NCI-H2081 (cell line): ENCODE data around the gene RERE.
A peak's percentile ranks its signal among the peaks of the same experiment; 100 is the strongest.
"Not testable (repeated sequence)": the region's sequence is repeated elsewhere in the genome, so short reads cannot be mapped to it uniquely, and the experiment has no call there.

Experiments used
- DNase-seq, 2 experiments: peaks; one replicate each; lab custom pipeline; 2025; lab: John Stamatoyannopoulos, UW

RERE gene

DNA sequence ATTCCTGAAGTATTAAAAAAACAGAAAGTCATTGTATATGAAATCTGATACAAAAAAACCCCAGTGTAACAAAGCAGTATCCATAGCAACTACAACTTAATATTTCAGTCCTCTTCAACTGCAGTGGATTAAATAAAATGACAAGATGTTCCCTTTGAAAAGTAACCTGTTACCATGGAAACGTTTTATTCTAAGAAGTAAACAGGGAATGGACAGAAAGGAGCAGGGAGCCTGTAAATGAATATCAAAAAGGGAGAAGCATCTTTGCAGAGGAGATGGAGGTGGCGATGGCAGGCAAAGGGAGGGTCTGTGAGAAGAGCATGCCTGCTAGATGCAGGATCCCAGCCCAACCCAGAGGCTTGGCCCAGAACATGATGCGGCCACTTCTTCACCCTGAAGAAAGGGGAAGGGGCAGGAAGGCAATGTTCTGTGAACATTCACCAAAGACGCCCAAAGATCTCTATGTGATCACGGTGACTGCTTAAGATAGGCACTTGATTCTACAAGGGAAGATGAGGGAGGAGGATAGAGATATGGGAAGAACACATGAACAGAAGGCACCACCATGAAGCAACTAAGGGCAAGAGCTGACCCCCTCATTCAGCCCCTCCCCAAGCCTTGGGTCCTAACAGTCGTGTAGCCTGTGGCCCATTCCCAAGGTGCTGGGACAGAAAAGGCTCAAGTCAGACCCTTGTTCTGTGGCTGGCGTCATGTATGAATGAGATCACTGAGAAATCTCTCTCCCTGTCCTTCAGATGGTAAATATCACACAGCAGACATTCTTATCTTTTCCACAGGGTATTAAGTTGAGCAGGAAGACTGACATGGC, 299.6 kb downstream of the RERE start:
- DNase-seq: no peak

DNA sequence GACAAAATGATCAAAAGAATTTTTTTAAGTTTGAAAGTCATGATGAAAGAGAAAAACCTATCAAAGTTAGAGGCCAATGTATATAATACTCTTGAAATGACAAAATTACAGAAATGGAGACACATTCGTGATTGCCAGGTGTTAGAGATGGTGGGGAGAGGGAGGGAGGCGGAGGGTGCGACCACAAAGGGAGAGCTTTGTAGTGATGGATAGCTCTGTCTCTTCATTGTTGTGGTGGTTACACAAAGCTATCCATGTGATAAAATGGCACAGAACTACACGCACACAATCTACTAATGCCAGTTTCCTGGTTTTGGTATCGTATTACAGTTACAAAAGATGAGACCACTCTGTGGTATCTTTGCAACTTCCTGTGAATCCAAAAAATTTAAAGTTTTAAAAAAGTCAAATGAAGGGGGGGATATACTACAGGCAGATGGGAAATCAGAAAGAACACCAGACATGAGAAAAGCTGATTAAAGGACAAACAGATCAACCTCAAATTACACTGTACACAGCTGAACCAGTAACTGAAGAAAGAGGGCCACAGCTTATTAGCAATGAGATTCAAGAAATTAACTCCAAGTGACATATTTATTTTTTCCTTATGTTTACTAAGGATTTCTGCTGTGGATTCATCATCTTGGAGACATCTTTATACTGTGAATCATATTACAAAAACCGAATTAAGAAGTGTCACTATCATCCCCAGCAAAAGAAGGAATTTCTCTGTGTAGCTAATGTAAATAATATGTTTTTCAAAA, 300.5 kb downstream of the RERE start:
- peak; percentile 44 to 63 for DNase-seq

DNA sequence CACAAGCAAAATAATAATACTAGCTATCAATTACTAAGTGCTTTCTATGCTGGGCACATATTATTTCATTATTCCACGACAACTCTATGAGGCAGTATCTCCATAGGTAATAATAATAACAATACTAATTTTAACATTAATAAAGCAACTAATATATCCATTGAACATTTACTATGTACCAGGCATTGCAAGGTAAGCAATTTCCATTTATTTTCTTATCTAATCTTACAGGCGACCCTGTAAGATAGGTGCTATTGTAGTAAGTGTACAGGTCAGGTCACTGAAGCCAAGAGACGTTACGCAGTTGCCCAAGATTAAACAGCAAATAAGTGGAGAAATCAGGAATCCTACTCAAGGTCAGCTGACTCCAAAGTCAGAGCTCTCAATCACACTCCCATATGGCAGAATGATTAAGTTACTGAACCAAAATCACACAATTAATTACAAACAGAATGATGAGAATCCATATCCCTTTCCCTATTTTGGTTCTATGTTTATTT, 301.1 kb downstream of the RERE start:
- DNase-seq: no peak

DNA sequence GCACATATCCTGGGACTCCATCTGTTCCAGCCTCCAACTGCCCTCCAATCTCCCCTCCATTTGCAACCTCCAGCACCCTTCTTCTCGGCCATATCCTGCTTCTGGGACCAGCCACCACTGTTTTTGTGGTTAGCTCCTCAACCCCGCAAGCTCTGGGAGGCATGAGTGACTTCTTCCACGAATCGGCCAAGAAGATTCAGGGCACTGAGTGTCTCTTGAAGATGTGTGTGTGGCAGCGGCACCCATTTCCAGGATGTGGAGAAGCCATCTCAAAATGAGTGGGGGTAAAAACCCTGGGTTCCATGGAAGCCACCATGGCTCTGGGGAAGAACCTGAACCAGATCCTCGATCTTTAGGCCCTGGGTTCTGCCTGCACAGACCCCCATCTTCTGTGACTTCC, 304.9 kb downstream of the RERE start:
- no peak for DNase-seq

DNA sequence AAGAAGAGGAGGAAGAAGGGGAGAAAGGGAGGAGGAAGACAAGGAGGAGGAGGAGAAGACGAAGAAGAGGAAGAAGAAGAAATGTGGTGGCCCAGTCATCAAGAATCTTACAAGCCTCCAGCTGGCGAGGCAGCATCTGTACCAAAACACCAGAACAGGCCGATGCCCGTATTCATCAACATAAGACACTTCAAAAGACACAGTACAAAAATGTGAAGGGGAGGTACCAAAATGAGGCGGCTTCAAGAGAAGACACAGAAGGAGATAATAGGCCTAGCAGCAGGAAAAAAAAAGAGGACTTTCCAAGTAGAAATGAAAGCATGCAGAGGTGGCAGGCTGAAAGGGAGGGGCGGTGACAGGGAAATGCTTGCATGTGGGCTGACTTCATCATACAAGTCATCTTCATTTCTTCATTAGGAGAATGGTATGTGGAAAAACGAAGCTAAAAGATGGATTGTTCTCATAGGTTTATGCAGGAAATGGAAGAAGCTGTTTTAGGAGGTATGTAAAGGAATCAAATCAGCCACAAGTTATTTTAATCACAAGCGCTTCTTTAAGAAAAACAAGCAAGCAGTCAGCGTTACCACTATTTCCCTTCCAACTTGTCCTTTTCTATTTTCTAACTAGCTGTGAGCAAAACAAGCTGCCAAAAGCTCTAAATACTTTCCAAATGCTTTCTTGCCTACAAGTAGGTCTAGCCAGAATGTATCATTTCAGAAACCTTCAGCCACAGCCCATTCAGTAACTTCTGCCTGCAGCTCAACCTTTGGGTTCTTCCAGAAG, 307.2 kb downstream of the RERE start:
- DNase-seq: no peak

DNA sequence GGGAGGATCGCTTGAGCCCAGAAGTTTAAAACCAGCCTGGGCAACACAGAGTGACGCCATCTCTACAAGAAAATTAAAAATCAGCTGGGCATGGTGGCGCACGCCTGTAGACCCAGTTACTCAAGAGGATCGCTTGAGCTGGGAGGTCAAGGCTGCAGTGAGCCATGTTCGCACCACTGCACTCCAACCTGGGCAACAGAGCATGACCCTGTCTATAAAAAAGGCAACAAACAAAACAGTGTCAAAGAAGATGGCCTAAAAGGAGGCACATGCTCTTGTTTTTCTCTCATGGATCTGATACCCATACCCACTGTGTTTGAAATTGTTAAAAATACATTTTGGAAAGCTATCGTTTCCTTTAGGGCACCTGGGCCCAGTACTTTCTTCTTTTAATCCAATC, 307.9 kb downstream of the RERE start:
- DNase-seq: no peak

DNA sequence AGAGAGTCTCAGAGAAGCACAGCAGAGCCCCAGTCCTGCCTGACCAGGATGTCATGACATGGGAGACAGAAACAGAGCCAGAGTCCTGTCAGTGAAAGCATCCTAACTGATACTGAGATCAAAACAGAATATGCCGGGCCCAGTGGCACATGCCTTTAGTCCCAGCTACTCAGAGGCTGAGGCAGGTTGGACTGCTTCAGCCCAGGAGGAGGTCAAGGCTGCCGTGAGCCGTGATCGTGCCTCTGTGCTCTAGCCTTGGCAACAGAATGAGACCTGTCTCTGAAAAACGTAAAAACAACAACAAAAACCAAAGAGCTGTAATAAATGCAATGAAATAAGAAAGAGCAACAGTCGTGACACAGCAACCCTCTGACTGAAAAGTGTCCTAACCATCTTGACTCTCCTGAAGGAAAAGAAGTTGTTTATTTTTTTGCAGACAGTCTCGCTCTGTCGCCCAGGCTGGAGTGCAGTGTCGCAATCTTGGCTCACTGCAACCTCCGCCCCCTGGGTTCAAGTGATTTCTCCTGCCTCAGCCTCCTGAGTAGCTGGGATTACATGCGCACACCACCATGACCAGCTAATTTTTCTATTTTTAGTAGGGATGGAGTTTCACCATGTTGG, 310.3 kb downstream of the RERE start:
- no peak for DNase-seq

DNA sequence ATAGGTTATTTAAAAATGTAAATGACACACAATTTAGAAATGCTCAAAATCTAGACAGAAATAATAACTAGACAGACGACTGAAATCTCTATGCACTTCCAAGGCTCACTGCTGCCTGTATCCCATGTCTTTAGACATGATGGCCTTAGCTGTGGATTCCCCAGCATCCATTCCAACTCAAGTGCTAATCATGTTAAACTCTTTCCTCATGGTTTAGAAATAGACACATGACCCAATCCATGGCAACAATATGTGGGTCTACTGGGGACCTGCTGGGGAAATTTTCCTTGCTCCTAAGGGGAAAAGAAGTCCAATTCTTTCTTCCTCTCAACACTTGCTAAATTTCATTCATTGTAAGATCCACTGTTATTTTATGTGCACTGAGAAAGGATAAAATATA, 311.0 kb downstream of the RERE start:
- no peak for DNase-seq

DNA sequence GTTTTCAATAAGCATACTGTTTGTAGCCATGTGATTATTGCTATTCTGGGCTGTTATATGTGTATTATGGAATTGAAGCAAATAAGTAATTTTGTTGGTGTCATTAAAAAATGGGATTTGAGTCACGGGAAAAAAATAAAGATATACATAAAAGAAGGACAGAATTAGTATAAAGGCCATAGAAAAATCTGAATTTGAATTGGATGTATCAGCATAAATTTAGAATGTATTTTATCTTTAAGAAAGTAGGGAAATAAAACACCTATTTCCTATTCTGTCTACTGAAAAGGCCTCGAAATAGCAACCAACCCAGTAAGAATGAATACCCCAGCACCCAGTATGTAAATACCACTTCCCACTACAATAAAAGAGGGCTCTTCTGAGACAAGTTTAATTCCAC, 313.6 kb downstream of the RERE start:
- no peak for DNase-seq

DNA sequence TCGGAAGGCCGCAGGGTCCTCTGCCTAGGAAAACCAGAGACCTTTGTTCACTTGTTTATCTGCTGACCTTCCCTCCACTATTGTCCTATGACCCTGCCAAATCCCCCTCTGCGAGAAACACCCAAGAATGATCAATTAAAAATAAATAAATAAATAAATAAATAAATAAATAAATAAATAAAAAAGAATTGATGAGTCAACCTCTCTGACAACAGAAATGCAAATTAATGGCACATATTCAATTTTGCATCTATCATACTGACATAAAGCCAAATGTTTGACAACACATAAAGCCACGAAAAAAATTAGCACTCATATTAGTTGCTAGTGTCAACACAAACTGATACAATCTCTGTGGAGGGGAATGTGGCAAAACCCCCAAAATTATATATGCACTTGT, 314.5 kb downstream of the RERE start:
- DNase-seq: not testable (repeated sequence)

DNA sequence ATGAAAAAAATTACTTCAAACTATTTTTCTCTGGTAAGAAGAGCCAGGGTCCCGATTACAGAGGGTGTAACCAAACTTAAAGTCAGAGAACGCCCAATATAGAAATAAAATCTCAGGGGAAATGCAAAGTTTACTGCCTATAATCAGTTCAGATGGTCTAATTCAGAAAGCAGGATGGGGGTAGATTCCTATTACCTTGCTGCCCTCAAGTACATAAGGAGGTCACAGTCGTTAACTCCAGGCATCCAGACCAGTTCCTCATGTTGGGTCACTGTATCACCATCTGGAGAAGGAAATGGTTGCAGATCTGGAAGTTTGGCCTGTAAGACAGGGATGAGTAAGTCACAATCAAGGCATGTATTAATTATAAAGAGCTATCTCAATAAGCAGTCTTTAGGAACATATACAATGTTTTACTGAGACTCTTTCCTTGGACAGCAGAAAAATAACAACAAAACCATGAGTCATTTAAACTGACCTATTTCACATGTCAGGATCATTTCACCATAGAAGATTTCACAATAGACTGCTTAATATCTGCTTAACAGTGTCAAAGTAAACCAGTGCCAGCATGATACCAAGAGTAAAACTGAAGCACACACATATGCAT, 320.1 kb downstream of the RERE start:
- DNase-seq: no peak

DNA sequence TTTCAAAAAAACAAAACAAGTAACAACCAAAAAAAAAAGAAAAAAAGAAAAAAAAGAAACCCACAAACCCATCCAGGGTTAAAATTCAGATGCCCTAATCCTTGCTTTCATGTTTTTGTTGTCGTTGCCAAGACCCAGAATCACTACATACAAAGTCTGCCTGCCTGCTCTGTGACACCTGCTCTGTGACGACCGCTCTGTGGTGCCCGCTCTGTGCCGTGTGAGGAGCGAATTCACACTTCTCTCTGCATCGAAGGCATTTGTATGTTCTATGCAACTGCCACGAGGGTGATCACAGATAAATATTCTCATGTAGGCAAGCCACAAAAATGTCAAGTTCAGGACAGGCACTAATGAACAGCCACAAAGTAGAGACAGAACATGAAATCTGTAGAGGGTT, 321.0 kb downstream of the RERE start:
- no peak for DNase-seq

DNA sequence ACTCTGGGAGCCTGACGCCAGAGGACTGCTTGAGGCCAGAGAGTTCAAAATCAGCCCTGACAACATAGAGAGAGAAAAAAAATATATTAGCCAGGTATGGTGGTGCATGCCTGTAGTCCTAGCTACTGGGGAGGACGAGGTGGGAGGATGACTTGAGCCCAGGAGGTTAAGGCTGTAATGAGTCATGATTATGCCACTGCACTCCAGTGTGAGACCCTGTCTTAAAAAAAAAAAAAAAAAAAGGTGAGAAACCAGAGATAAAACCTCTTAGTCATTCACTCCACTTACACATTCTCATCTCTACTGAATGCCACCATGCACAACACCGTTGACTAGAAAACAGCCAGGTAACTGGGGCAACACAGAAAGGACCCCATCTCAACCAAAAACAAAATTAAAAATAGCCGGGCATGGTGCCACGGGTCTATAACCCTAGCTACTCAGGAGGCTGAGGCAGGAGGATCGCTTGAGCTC, 321.5 kb downstream of the RERE start:
- no peak for DNase-seq

DNA sequence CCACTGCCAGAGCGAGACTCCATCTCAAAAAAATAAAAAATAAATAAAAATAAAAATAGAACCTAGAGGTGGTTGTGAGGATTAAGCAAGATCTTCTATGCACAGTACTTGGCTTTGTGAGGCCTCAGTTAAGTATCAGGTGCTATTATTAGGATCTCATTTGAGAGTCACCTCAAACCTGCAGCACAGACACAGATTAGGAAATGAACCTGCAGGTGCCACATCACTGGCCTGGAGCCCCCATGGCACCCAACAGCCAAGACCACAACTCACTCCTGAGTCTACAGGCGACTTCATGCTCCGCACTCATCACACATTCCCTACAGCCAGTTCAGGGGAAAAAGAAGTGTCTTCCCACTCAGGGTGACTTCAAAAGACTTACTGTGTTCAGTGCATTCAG, 322.8 kb downstream of the RERE start:
- no peak for DNase-seq

DNA sequence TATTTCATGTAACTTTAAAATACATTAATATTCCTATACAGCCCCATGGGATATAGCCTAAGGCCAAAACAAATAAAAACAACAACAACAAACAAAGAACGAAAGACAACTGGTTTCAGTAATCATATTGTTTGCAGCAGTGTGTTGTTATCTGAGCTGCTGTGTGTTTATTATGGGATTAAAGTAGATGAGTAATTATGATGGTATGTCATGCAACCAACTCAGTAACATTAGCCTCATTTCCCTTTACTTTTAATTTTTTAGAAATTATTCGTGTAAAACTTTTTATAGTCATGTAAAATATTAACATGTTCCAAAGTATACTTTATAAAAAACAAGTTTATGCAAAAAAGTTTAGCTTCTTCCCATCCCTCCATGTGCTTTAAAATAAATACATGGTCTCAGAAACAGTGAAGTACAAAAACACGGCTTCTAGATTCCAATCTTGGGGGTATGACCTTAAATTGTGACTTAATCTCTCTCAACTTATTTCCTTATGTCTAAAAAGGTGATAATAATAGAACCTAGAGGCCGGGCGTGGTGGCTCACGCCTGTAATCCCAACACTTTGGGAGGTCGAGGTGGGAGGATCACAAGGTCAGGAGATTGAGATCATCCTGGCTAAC, 323.4 kb downstream of the RERE start:
- no peak for DNase-seq

DNA sequence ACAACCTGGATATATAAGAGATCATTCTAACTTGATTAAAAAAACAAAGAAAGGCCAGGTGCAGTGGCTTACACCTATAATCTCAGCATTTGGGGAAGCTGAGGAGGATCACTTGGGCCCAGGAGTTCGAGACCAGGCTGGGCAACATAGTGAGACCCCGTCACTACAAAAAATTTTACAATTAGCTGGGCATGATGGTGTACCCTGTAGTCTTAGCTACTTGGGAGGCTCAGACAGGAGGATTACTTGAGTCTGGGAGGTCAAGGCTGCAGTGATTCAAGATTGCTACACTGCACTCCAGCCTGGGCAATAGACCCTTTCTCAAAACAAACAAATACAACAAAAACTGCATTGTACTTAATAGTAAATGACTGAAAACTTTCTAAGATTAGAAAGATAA, 330.2 kb downstream of the RERE start:
- DNase-seq: no peak

DNA sequence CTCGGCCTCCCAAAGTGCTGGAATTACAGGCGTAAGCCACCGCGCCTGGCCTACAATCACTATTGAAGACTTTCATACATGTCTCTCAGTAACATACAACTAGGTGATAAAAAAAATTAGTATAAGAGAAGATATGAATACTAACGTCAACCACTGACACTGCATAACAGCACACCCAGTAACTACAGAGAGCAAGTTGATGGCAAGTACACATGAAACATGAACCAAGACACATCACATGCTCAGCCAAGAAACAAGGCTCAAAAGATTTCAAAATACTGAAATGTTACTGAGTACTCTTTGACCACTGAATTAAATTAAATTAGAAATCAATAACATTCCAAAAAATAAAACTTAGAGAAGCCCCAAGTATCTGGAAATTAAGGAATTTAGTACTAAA, 331.4 kb downstream of the RERE start:
- no peak for DNase-seq

DNA sequence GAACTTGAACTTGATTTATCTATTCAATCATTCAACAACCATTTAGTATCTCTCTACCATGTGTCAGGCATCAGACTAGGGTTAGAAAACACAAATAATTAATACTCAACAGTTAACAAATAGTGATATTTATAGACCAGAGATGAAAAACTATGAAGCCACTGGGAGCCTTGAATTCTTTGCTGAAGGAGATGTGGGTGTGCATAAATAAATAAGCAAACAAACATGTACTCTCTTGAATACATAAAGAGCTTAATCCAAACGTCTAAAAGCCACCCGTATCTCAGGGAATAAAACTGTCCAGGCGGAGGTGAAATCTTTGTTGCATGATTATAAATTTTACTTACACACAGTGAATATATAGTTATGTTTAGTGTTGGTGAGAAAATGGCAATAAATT, 333.9 kb downstream of the RERE start:
- DNase-seq: no peak

DNA sequence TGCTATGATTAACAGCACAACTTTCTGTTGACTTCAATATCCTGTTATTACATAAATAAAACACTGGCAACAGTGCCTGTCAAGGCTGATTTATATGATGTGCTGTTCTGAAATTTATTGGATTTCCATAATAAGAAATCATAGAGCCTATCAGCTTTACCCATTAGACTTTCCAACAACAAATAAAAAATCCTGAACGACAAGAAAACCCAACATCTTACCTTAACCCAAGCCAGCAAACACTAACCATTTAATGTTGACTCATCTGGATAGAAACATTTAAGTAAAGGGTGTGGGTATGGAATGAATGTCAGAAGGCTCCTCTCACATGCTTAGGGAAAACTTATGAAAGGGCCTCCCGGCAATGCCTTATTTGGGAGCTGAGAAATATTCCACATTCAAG, 334.5 kb downstream of the RERE start:
- DNase-seq: no peak

DNA sequence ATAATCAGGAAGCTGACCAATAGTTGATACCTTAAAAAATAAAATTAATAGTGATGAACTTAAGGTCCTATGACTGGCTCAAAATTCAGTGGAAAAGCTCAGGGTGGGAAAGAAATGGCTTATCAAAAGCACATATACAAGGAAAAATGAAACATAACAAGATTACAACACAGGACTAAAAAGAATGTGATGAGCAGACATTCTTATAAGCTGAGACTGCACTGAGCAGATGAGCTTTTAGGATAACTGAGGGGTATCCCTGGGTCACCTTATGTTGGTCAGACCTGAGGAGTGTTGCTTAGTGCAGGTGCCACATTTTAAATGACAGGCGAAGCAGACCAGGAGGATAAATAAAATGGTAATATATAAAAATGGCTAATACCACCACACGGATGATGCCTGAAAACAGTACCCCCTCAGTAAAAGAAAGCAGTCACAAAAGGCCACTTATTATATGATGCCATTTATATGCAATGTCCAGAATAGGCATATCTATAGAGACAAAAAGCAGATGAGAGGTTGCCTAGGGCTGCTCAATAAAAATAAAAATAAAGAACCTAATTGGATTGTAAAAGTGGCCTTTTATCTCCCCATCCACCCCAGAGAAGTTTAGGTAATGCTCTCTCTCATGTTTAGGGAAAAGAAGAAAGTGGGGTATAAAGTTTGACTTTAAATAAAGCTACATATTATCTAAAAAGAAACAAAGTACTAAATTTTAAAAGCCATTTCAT, 335.6 kb downstream of the RERE start:
- DNase-seq: no peak
